ENCODE data around the gene WNT3A.

DNA sequence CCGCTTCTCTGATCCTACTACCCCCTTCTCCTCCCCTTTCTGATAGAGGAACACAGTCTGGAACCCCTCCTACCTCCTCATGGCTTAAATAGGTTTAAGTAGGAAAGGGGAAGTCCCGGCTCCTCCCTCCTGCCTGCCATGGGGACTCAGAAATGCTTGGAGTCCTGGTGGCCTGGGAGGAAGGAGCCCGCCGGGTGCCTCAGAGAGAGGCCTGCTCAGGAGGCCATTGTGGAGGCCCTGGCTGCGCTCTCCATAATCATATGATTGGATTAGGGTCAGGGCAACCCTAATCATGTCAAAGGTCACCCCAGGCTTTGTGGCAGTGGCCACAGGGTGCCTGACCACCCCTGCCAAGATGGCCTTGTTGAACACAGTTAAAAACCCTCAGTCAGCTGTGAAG, 29.0 kb downstream of the WNT3A start:
- TF ChIP-seq POLR2A (IDR thresholded peaks at IDR 0.05) (no peak), CTCF (IDR thresholded peaks at IDR 0.05 in 8 of 11, conservative IDR thresholded peaks at IDR 0.05 in 3 of 11) (no peak)

All from spleen (tissue), 7 donors.